ENCODE data around the gene DNAJC13. TPM values are rescaled to one million over a fixed set of nuclear protein-coding genes. Genes with fewer than 3 reads are reported as not detected.

Gene DNAJC13
- polyA plus RNA-seq, 2 of the 4 experiments (the other 2 are of a cell fraction): 17.0 to 29.8 TPM

DNA sequence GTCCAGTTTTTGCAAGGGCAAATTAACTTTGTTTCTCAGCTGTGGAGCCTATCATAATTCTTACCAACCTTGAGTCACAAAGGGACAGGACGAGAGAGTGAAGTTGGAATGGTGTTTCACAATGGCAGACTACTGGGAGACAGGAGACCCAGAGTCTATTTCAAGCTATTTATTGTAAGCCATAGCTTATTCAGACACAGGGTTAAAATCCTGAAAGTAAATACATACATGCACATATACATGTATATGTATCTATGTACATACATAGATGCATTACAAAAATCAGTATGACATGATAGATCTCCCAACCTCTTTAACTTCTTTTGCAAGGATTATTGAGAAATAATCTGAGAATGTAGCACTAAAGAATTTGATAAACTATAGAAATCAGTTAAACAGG lies 86.3 kb downstream of the DNAJC13 start:
- Histone ChIP-seq H3K4me3 (no peak overlapping the region), H3K4me1 (0 out of 3 replicates have a peak, but pooled peaks cover 4% of the 10 kb centered on the region), H3K27ac (no peak overlapping the region), H3K4me2 (no peak overlapping the region), H3K9me3 (no peaks in the 10 kb centered on the region)
- 85% methylated on average over 1 of the region's 1 CpG for WGBS (ENCODE audit: missing lambda C conversion rate)
- ChIA-PET POLR2A (no interaction called here), CTCF (no interaction called here)
- DNase-seq (ENCODE audit: low read depth in 1 of 2, low spot score in 1 of 2) (no peak), ATAC-seq (no peak), FAIRE-seq (no peak)
- TF ChIP-seq ZNF302 (CRISPR knock-in tag; IDR thresholded peaks at IDR 0.05) (no peak), ZFP36 (IDR thresholded peaks at IDR 0.05; ENCODE audit: borderline replicate concordance, partially characterized antibody) (no peak), HOXB13 (CRISPR knock-in tag; IDR thresholded peaks at IDR 0.05; ENCODE audit: low read depth) (no peak), RAD21 (conservative IDR thresholded peaks at IDR 0.05 in 1 of 2, IDR thresholded peaks at IDR 0.05 in 1 of 2) (no peak), HOXB5 (CRISPR knock-in tag; IDR thresholded peaks at IDR 0.05) (no peak), KDM5A (IDR thresholded peaks at IDR 0.05) (no peak), HOXA7 (CRISPR knock-in tag; IDR thresholded peaks at IDR 0.05) (no peak), ZSCAN20 (CRISPR knock-in tag; IDR thresholded peaks at IDR 0.05) (no peak), TFCP2L1 (CRISPR knock-in tag; IDR thresholded peaks at IDR 0.05) (no peak), ZC3H11A (IDR thresholded peaks at IDR 0.05) (no peak), NR3C1 (IDR thresholded peaks at IDR 0.05) (no peak)

DNA sequence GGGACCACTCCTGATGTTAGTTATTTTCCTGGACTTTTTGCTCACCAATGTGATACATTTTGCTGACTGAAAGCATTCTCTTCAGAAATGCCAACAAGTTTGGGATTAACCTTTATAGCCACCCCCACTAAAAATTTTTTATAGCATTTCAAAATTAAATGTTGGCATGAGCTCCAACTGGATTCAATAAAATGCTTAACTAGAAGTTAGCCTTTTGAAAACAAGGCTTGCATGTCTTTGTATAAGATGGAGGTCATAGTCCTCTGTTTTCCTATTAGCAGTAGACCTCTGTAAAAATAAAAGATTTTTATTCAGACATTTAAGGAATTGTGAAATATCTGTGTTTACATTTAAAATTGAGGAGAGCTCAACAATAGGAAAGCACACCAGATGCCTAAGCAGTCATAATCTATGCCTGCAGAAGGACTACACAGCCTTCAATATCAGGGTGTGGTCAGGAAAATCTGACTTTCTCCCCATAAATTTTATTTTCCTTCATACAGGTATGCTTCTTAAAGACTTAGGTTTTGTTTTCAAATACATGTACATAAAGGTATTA lies 87.2 kb downstream of the DNAJC13 start:
- POLR2A ChIA-PET: no interaction called here
- CTCF ChIA-PET: no interaction called here

More for the DNA sequence above, 87.2 kb downstream of the DNAJC13 start:
- Histone ChIP-seq H3K4me3 (no peak overlapping the region), H3K9me3 (no peaks in the 10 kb centered on the region), H3K4me1 (0 out of 3 replicates have a peak, but pooled peaks cover 4% of the 10 kb centered on the region), H3K27ac (no peak overlapping the region), H3K4me2 (no peak overlapping the region)
- no peak for TF ChIP-seq HOXB5 (CRISPR knock-in tag; IDR thresholded peaks at IDR 0.05)
- no peak for TF ChIP-seq TFCP2L1 (CRISPR knock-in tag; IDR thresholded peaks at IDR 0.05)
- no peak for TF ChIP-seq ZFP36 (IDR thresholded peaks at IDR 0.05; ENCODE audit: borderline replicate concordance, partially characterized antibody)
- TF ChIP-seq FOSB (CRISPR knock-in tag; IDR thresholded peaks at IDR 0.05): no peak
- no peak for TF ChIP-seq RAD21 (conservative IDR thresholded peaks at IDR 0.05 in 1 of 2, IDR thresholded peaks at IDR 0.05 in 1 of 2)
- TF ChIP-seq CHD4 (IDR thresholded peaks at IDR 0.05; ENCODE audit: borderline replicate concordance): no peak
- TF ChIP-seq, protein P1, sequence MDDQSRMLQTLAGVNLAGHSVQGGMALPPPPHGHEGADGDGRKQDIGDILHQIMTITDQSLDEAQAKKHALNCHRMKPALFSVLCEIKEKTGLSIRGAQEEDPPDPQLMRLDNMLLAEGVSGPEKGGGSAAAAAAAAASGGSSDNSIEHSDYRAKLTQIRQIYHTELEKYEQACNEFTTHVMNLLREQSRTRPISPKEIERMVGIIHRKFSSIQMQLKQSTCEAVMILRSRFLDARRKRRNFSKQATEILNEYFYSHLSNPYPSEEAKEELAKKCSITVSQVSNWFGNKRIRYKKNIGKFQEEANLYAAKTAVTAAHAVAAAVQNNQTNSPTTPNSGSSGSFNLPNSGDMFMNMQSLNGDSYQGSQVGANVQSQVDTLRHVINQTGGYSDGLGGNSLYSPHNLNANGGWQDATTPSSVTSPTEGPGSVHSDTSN (IDR thresholded peaks at IDR 0.05): no peak
- TF ChIP-seq NPAS2 (CRISPR knock-in tag; IDR thresholded peaks at IDR 0.05; ENCODE audit: borderline replicate concordance): no peak
- TF ChIP-seq MAZ (IDR thresholded peaks at IDR 0.05; ENCODE audit: borderline replicate concordance, low read depth, low read length): no peak
- no peak for TF ChIP-seq JUN (IDR thresholded peaks at IDR 0.05)
- no peak for TF ChIP-seq KDM1A (IDR thresholded peaks at IDR 0.05; ENCODE audit: low read depth)
- TF ChIP-seq MAFK (IDR thresholded peaks at IDR 0.05; ENCODE audit: partially characterized antibody): no peak
- no peak for TF ChIP-seq MAX (IDR thresholded peaks at IDR 0.05)
- no peak for TF ChIP-seq HMGXB4 (CRISPR knock-in tag; IDR thresholded peaks at IDR 0.05; ENCODE audit: borderline replicate concordance)
- TF ChIP-seq CBX2 (IDR thresholded peaks at IDR 0.05; ENCODE audit: borderline replicate concordance, low read depth): no peak
- no peak for TF ChIP-seq ATOH8 (CRISPR knock-in tag; IDR thresholded peaks at IDR 0.05; ENCODE audit: low read depth)
- TF ChIP-seq, protein P2, sequence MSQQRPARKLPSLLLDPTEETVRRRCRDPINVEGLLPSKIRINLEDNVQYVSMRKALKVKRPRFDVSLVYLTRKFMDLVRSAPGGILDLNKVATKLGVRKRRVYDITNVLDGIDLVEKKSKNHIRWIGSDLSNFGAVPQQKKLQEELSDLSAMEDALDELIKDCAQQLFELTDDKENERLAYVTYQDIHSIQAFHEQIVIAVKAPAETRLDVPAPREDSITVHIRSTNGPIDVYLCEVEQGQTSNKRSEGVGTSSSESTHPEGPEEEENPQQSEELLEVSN (IDR thresholded peaks at IDR 0.05; ENCODE audit: borderline replicate concordance, low read depth): no peak
- ATAC-seq: no peak
- no peak for FAIRE-seq
- no peak for DNase-seq (ENCODE audit: low read depth in 1 of 2, low spot score in 1 of 2)
